GM21423 (cell line): ENCODE results near the gene SUCLG2.

Experiments used
- ATAC-seq: cut with Tn5 transposase; IDR thresholded peaks from one replicate; pipeline ENCODE4 v1.9.1; 2021; ENCODE audit warnings: mild to moderate bottlenecking, moderate library complexity; ENCODE audit not compliant: unreplicated experiment

Gene SUCLG2

DNA sequence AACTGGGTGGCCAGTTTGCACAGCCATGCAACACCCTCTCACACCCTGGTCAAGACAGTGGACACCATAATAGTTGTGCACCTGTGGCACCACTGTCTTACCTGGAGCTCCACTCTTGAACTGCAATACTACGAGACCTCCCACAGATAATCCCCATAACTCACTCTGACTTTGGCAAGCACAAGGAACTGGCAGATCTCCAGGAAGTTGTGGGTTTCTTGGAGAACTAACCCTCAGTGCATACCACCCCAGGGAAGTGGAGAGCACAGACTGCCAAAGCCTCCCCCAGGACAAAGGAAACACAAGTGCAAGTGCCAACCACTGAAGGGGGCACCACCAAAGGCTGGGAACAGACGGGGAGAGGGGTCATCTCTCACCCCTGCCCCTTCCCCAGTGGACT is 318.6 kb downstream of the SUCLG2 start:
- no peak for ATAC-seq

DNA sequence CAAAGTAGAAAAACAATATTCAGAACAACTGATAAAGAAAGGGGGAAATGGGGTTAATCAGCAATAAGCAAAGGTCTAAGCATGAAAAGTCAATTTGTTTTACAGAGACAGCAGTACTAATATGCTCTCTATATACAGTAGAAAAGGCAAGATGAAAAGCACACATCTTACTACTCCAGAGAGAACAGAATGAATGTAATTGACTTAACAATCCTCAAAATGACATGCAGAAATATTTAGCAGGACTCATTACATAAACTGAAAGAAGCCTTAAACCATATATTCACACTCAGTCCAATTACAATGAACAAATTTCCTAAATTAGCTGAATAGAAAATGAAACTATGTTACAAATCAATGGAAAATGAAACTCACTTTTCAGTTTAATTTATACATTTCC is 319.8 kb downstream of the SUCLG2 start:
- no peak for ATAC-seq

DNA sequence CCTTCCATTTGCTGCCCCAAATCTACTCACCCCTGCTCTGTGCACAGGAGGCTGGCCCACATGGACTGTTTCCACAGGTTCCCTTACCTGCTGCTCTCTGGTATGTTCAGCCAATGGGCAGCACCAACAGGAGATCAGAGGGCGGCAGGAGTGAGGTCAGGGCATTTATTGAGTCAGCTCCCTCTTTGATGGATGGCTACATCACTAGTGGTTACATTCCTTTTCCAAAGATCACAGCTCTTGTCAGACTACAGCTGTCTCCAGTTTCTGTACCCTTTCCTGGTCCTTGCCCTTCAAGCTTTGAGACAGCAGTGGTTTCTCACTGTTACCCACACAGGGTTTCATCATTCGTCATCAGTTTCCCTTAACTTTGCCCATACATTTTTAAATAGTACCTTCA is 325.1 kb downstream of the SUCLG2 start:
- ATAC-seq = peak; percentile 82

DNA sequence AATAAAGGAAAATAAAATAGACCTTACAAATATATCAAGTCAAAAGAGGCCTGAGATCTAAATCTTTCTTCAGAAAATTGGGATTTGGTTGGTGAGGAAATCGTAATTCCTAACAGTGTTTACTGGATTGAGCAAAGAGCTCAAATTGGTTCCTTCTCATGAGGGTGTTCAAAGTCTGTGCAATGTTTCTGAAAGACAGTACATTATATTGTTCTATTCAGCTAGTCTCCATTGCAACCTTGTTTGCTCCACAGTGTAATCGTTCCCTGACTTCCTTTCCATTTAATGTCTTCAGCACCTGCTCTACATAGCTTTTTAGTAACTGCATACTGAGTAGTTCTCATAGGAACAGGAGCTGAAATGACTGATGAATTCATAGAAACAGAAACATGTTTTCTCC is 326.8 kb downstream of the SUCLG2 start:
- ATAC-seq = no peak

DNA sequence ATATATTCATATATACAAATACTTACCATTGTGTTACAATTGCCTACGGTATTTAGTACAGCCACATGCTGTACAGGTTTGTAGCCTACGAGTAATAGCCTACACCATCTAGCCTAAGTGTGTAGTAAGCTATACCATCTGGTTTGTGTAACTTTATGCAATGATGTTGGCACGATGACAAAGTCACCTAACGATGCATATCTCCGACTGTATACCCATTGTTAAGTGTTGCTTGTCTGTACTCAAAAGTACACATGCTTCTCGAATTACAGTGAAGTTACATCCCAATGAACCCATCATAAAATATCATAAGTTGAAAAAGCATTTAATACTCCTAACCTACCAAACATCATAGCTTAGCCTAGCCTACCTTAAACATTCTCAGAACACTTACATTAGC is 329.2 kb downstream of the SUCLG2 start:
- no peak for ATAC-seq
